H9 (cell line): ENCODE results near the gene WNT7B. TPM values are rescaled to one million over a fixed set of nuclear protein-coding genes. Genes with fewer than 3 reads are reported as not detected.
A peak's percentile ranks its signal among the peaks of the same experiment; 100 is the strongest.

Experiments used
- DNase-seq: peaks from one replicate; pipeline ENCODE4 v3.0.0-alpha.2; 2017
- H2AFZ ChIP-seq: one replicate; pipeline ENCODE4 v1.6.1; 2013; ENCODE audit warnings: mild to moderate bottlenecking, low read length, control low read depth, moderate library complexity
- H2AK5ac ChIP-seq: 2 replicates; pipeline ENCODE4 v1.6.1; 2013; ENCODE audit warnings: low read length, control low read depth, mixed read lengths; ENCODE audit not compliant: insufficient read length
- H2BK120ac ChIP-seq: one replicate; pipeline ENCODE4 v1.6.1; 2013; ENCODE audit warnings: low read depth, mild to moderate bottlenecking, low read length, control low read depth, inconsistent platforms; ENCODE audit not compliant: poor library complexity, severe bottlenecking
- H2BK12ac ChIP-seq: 2 replicates; pipeline ENCODE4 v1.6.1; 2013; ENCODE audit warnings: low read length, control low read depth, mixed read lengths, low read depth; ENCODE audit not compliant: insufficient read length
- H2BK15ac ChIP-seq: 2 replicates; pipeline ENCODE4 v1.6.1; 2013; ENCODE audit warnings: low read depth, low read length, control low read depth
- H2BK20ac ChIP-seq: one replicate; pipeline ENCODE4 v1.6.1; 2013; ENCODE audit warnings: low read depth, mild to moderate bottlenecking, low read length, control low read depth, inconsistent platforms; ENCODE audit not compliant: poor library complexity, severe bottlenecking
- H2BK5ac ChIP-seq: 2 replicates; pipeline ENCODE4 v1.6.1; 2013; ENCODE audit warnings: low read length, control low read depth, mixed read lengths; ENCODE audit not compliant: insufficient read length
- H3K14ac ChIP-seq: 2 replicates; pipeline ENCODE4 v1.6.1; 2013; ENCODE audit warnings: low read length, control low read depth; ENCODE audit not compliant: insufficient read depth
- H3K18ac ChIP-seq: 2 replicates; pipeline ENCODE4 v1.6.1; 2013; ENCODE audit warnings: low read depth, mild to moderate bottlenecking, mixed read lengths, low read length, control low read depth; ENCODE audit not compliant: insufficient read length
- H3K23ac ChIP-seq: 2 replicates; pipeline ENCODE4 v1.6.1; 2013; ENCODE audit warnings: low read length, control low read depth, mixed read lengths, low read depth; ENCODE audit not compliant: insufficient read length
- H3K23me2 ChIP-seq: 2 replicates; pipeline ENCODE4 v1.6.1; 2013; ENCODE audit warnings: low read depth, mild to moderate bottlenecking, mixed read lengths, low read length, control low read depth; ENCODE audit not compliant: insufficient read length, poor library complexity, severe bottlenecking
- H3K27ac ChIP-seq: 2 replicates; pipeline ENCODE4 v1.5.1; 2013; ENCODE audit warnings: low read length, control low read depth, mixed read lengths, low read depth; ENCODE audit not compliant: insufficient read length
- H3K27me3 ChIP-seq: 2 replicates; pipeline ENCODE4 v1.6.1; 2013; ENCODE audit warnings: low read length, control low read depth, inconsistent platforms; ENCODE audit not compliant: insufficient read depth
- H3K4ac ChIP-seq: 2 replicates; pipeline ENCODE4 v1.6.1; 2013; ENCODE audit warnings: low read depth, mild to moderate bottlenecking, control low read depth, inconsistent platforms, low read length, moderate library complexity
- H3K4me1 ChIP-seq: 2 replicates; pipeline ENCODE4 v1.6.1; 2013; ENCODE audit warnings: low read length, control low read depth, inconsistent platforms; ENCODE audit not compliant: insufficient read depth
- H3K4me2 ChIP-seq: 2 replicates; pipeline ENCODE4 v1.6.1; 2013; ENCODE audit warnings: low read length, control low read depth, mixed read lengths; ENCODE audit not compliant: insufficient read length, insufficient read depth
- H3K56ac ChIP-seq: 2 replicates; pipeline ENCODE4 v1.6.1; 2013; ENCODE audit warnings: low read depth, mild to moderate bottlenecking, mixed read lengths, low read length, control low read depth; ENCODE audit not compliant: insufficient read length
- H3K79me1 ChIP-seq: 2 replicates; pipeline ENCODE4 v1.6.1; 2013; ENCODE audit warnings: low read depth, mild to moderate bottlenecking, moderate library complexity, low read length, control low read depth, inconsistent platforms; ENCODE audit not compliant: insufficient read depth, poor library complexity, severe bottlenecking
- H3K79me2 ChIP-seq: 2 replicates; pipeline ENCODE4 v1.6.1; 2013; ENCODE audit warnings: low read length, control low read depth, inconsistent platforms; ENCODE audit not compliant: insufficient read depth
- H3K9ac ChIP-seq: 2 replicates; pipeline ENCODE4 v1.6.1; 2013; ENCODE audit warnings: low read length, control low read depth, mixed read lengths; ENCODE audit not compliant: insufficient read length; ENCODE audit errors: extremely low read depth
- H3K9me3 ChIP-seq: one replicate; pipeline ENCODE4 v1.6.1; 2013; ENCODE audit warnings: low read depth, low read length, inconsistent platforms; ENCODE audit not compliant: control insufficient read depth
- H3T11ph ChIP-seq: one replicate; pipeline ENCODE4 v1.6.1; 2013; ENCODE audit warnings: mild to moderate bottlenecking, low read length, control low read depth, inconsistent platforms
- H4K20me1 ChIP-seq: one replicate; pipeline ENCODE4 v1.6.1; 2013; ENCODE audit not compliant: control insufficient read depth, insufficient read length, insufficient read depth
- H4K5ac ChIP-seq: 2 replicates; pipeline ENCODE4 v1.6.1; 2013; ENCODE audit warnings: low read depth, mild to moderate bottlenecking, mixed read lengths, low read length, control low read depth; ENCODE audit not compliant: insufficient read length
- H4K8ac ChIP-seq: replicated peaks from 2 replicates; pipeline ENCODE4 v1.6.1; 2013; ENCODE audit warnings: low read length, control low read depth, mixed read lengths, low read depth; ENCODE audit not compliant: insufficient read length
- H4K91ac ChIP-seq: 2 replicates; pipeline ENCODE4 v1.6.1; 2013; ENCODE audit warnings: low read depth, mild to moderate bottlenecking, moderate library complexity, mixed read lengths, low read length, control low read depth; ENCODE audit not compliant: insufficient read length
- H3K27ac Mint-ChIP-seq, 3 experiments: 2 replicates in 2 of 3; 3 replicates in 1 of 3; pipeline ENCODE4 v1.8.0; 2020 to 2021; ENCODE audit warnings: mixed read lengths in 3 of 3, mild to moderate bottlenecking in 1 of 3, moderate library complexity in 1 of 3
- H3K27me3 Mint-ChIP-seq: 2 replicates; pipeline ENCODE4 v1.8.0; 2021; ENCODE audit warnings: low read depth, mild to moderate bottlenecking, moderate library complexity, mixed read lengths
- H3K36me3 Mint-ChIP-seq, 3 experiments: 2 replicates in 2 of 3; 3 replicates in 1 of 3; pipeline ENCODE4 v1.8.0; 2020 to 2021; ENCODE audit warnings: low read depth in 3 of 3, mixed read lengths in 3 of 3; ENCODE audit not compliant: insufficient read depth in 1 of 3
- H3K4me1 Mint-ChIP-seq, 2 experiments: 2 replicates each; pipeline ENCODE4 v1.8.0; 2020; ENCODE audit warnings: mixed read lengths in 2 of 2
- H3K4me3 Mint-ChIP-seq, 2 experiments: 2 replicates in 1 of 2; 3 replicates in 1 of 2; pipeline ENCODE4 v1.8.0; 2020 to 2021; ENCODE audit warnings: mild to moderate bottlenecking in 2 of 2, mixed read lengths in 2 of 2, moderate library complexity in 1 of 2
- H3K9me3 Mint-ChIP-seq, 2 experiments: 2 replicates in 1 of 2; 3 replicates in 1 of 2; pipeline ENCODE4 v1.8.0; 2020; ENCODE audit warnings: mild to moderate bottlenecking in 2 of 2, mixed read lengths in 2 of 2, moderate library complexity in 1 of 2
- CTCF ChIP-seq: fragments of 200-600 bp; sonication (generic); conservative IDR thresholded peaks from 3 replicates; pipeline ENCODE4 v1.8.0; 2021; ENCODE audit warnings: antibody characterized with exemption, mild to moderate bottlenecking
- WGBS: extraction: QIAGEN DNeasy Blood & Tissue Kit; methylation state at CpG from one replicate; pipeline ENCODE4 v1.1.7; 2013; ENCODE audit warnings: missing lambda C conversion rate, low lambda C conversion rate, mixed read lengths; ENCODE audit not compliant: insufficient read length; ENCODE audit errors: extremely low coverage; 5-methylcytosine and 5-hydroxymethylcytosine counted together
- total RNA-seq: library from RNA; stranded (reverse); gene quantifications from 2 replicates; pipeline ENCODE4 v1.2.1, GENCODE V29; 2021

WNT7B gene
- total RNA-seq, 1 experiment from 2014 or later, result 0.09 TPM

DNA sequence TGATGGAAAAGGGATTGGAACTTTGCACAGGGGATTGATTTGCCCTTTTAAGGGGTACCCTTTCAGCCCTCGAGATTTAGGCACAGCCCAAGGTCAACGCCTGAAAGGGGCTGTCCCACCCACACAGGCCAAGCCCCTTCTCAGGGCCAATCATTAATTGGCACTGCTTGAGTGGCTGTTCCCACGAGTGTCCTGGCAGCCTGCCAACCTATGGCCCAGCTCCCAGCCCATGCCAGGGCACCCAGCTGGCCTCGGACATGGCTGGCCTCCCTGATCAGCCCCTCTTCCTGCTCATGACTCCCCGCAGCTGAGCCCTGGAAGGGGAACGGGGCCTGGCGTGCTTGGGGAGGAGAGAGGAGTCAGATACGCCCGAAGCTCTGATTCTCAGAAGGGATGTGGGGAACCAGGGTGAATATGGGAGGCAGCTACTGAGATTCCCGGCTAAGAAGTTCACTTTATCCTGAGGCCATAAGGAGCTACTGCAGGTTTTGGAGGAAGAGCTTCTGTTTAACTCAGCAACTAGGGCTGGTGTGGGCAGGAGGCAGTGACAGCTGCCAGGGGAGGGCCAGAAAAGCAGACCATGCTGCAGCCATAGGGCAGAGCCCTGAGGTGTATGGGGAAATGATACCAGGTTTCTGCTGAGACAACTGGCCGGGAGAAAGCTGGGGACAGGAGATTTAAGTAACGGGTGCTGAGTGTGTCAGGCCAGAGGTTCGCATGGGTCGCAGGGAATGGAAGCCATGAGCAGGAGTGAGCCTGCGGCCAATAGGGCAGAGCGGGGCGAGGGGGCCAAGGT is 30.0 kb downstream of the WNT7B start:
- Histone ChIP-seq H2BK120ac (no peak overlapping the region), H3K9me3 (no peaks in the 10 kb centered on the region), H3K27me3 (no peaks in the 10 kb centered on the region), H2AK5ac (no peak overlapping the region), H3K79me2 (no peaks in the 10 kb centered on the region), H3K56ac (no peak overlapping the region), H3K9ac (no peak overlapping the region), H3K27ac (no peak overlapping the region), H3K14ac (no peak overlapping the region), H2BK12ac (no peak overlapping the region), H3K23ac (no peak overlapping the region), H3K18ac (no peak overlapping the region), H4K20me1 (no peaks in the 10 kb centered on the region), H3K4me1 (no peaks in the 10 kb centered on the region), H3K4ac (no peak overlapping the region), H3K4me2 (no peak overlapping the region), H2BK5ac (no peak overlapping the region), H4K5ac (no peak overlapping the region), H3K23me2 (no peaks in the 10 kb centered on the region), H2BK15ac (no peak overlapping the region), H4K8ac (no peak overlapping the region), H4K91ac (no peak overlapping the region), H3T11ph (no peak overlapping the region), H2BK20ac (no peak overlapping the region), H2AFZ (no peak overlapping the region), H3K79me1 (no peaks in the 10 kb centered on the region)
- H3K36me3 Mint-ChIP-seq, result no peaks in the 10 kb centered on the region
- H3K27ac Mint-ChIP-seq, result peak overlapping the region in 1 of 3 experiments; percentile 7; a peak in 1 of 7 replicates
- no peaks in the 10 kb centered on the region; a peak in 1 of 5 replicates for H3K9me3 Mint-ChIP-seq
- peaks cover 4% of the 10 kb centered on the region for H3K27me3 Mint-ChIP-seq
- no peak overlapping the region; a peak in 1 of 5 replicates for H3K4me3 Mint-ChIP-seq
- TF ChIP-seq CTCF, result no peak
- DNase-seq, result no peak
- no CpG with 5 or more reads among the region's 17 CpGs for WGBS
- H3K4me1 Mint-ChIP-seq, result no peaks in the 10 kb centered on the region
